ENCODE data around the gene TM9SF1. TPM values are rescaled to one million over a fixed set of nuclear protein-coding genes. Genes with fewer than 3 reads are reported as not detected.

Gene TM9SF1
- total and polyA plus RNA-seq, 2 of the 13 experiments (the other 11 are each of a cell fraction or from before 2014, with no cell fraction given): 83.2 to 110 TPM

DNA sequence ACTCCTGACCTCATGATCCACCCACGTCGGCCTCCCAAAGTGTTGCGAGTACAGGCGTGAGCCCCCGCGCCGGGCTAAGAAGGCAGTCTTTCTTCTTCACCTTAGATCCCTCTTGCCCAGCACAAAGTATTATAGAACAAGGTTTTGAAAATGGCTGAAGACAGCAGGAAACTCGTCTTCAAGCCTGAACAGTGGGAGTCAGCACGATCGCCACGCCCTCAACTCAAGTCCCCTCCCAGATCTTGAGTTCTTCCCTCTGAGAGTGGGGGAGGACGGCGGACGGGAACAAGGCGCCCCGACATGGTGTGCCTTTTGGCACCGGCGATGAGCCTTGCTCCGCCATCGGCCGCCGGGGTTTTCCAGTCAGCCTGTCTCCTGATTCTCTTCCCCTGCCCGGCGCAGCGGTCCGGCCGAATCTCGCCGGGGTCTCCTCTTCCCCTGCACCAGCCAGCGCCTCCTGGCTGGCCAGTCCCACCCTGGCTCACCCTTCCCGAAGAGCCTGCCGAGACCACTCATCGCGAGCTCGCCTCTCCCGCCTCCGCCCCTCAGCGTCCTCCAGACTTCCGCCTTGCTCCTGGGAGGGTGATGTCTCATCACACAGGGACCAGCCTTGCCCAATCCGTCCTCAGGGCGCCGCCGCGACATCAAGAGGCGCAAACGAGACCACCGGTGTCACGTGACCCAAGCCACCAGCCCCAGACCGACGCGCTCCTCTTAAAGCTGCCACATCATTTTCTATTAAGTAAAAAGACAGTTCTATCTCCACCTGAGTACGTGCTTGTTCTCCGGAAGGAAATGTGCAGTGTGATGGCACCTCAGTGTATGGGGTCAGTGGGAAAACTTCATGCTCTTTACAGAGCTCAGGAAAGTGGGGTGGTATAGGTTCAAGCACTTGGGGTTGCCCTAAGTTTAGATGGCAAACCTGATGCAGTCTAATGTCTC, 18.0 kb upstream of the TM9SF1 start, which contains the start of gene CHMP4A (continued):
- TF ChIP-seq ZBTB8A (CRISPR knock-in tag; IDR thresholded peaks at IDR 0.05; ENCODE audit: borderline replicate concordance, low read depth) (peak; percentile 88; the same call in 1 of the 2 replicates), FOSL2 (CRISPR knock-in tag; IDR thresholded peaks at IDR 0.05) (peak; percentile 90), ZNF20 (CRISPR knock-in tag; IDR thresholded peaks at IDR 0.05) (peak; percentile 3; the same call in 1 of the 2 replicates), PCBP1 (IDR thresholded peaks at IDR 0.05; ENCODE audit: borderline replicate concordance, low read depth, low read length) (peak; percentile 99), SMYD3 (CRISPR knock-in tag; IDR thresholded peaks at IDR 0.05) (peak; percentile 96), MBNL3 (CRISPR knock-in tag; conservative IDR thresholded peaks at IDR 0.05) (no peak; the same call in 1 of the 2 replicates), ZNF781 (CRISPR knock-in tag; IDR thresholded peaks at IDR 0.05; ENCODE audit: borderline replicate concordance, not compliant biosample characterization) (peak; percentile 99), ZNF235 (CRISPR knock-in tag; IDR thresholded peaks at IDR 0.05; ENCODE audit: borderline replicate concordance) (peak; percentile 94; the same call in 1 of the 2 replicates)
- TF ChIP-seq, protein P1, sequence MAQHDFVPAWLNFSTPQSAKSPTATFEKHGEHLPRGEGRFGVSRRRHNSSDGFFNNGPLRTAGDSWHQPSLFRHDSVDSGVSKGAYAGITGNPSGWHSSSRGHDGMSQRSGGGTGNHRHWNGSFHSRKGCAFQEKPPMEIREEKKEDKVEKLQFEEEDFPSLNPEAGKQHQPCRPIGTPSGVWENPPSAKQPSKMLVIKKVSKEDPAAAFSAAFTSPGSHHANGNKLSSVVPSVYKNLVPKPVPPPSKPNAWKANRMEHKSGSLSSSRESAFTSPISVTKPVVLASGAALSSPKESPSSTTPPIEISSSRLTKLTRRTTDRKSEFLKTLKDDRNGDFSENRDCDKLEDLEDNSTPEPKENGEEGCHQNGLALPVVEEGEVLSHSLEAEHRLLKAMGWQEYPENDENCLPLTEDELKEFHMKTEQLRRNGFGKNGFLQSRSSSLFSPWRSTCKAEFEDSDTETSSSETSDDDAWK (CRISPR knock-in tag; IDR thresholded peaks at IDR 0.05): no peak
- TF ChIP-seq, protein P2, sequence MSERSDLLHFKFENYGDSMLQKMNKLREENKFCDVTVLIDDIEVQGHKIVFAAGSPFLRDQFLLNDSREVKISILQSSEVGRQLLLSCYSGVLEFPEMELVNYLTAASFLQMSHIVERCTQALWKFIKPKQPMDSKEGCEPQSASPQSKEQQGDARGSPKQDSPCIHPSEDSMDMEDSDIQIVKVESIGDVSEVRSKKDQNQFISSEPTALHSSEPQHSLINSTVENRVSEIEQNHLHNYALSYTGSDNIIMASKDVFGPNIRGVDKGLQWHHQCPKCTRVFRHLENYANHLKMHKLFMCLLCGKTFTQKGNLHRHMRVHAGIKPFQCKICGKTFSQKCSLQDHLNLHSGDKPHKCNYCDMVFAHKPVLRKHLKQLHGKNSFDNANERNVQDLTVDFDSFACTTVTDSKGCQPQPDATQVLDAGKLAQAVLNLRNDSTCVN (CRISPR knock-in tag; IDR thresholded peaks at IDR 0.05; ENCODE audit: borderline replicate concordance): peak; percentile 90
- TF ChIP-seq, protein P3, sequence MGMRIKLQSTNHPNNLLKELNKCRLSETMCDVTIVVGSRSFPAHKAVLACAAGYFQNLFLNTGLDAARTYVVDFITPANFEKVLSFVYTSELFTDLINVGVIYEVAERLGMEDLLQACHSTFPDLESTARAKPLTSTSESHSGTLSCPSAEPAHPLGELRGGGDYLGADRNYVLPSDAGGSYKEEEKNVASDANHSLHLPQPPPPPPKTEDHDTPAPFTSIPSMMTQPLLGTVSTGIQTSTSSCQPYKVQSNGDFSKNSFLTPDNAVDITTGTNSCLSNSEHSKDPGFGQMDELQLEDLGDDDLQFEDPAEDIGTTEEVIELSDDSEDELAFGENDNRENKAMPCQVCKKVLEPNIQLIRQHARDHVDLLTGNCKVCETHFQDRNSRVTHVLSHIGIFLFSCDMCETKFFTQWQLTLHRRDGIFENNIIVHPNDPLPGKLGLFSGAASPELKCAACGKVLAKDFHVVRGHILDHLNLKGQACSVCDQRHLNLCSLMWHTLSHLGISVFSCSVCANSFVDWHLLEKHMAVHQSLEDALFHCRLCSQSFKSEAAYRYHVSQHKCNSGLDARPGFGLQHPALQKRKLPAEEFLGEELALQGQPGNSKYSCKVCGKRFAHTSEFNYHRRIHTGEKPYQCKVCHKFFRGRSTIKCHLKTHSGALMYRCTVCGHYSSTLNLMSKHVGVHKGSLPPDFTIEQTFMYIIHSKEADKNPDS (CRISPR knock-in tag; IDR thresholded peaks at IDR 0.05): peak; percentile 72; the same call in 1 of the 2 replicates
- TF ChIP-seq, protein P4, sequence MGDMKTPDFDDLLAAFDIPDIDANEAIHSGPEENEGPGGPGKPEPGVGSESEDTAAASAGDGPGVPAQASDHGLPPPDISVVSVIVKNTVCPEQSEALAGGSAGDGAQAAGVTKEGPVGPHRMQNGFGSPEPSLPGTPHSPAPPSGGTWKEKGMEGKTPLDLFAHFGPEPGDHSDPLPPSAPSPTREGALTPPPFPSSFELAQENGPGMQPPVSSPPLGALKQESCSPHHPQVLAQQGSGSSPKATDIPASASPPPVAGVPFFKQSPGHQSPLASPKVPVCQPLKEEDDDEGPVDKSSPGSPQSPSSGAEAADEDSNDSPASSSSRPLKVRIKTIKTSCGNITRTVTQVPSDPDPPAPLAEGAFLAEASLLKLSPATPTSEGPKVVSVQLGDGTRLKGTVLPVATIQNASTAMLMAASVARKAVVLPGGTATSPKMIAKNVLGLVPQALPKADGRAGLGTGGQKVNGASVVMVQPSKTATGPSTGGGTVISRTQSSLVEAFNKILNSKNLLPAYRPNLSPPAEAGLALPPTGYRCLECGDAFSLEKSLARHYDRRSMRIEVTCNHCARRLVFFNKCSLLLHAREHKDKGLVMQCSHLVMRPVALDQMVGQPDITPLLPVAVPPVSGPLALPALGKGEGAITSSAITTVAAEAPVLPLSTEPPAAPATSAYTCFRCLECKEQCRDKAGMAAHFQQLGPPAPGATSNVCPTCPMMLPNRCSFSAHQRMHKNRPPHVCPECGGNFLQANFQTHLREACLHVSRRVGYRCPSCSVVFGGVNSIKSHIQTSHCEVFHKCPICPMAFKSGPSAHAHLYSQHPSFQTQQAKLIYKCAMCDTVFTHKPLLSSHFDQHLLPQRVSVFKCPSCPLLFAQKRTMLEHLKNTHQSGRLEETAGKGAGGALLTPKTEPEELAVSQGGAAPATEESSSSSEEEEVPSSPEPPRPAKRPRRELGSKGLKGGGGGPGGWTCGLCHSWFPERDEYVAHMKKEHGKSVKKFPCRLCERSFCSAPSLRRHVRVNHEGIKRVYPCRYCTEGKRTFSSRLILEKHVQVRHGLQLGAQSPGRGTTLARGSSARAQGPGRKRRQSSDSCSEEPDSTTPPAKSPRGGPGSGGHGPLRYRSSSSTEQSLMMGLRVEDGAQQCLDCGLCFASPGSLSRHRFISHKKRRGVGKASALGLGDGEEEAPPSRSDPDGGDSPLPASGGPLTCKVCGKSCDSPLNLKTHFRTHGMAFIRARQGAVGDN (CRISPR knock-in tag; IDR thresholded peaks at IDR 0.05): peak; percentile 98
- TF ChIP-seq, protein P5, sequence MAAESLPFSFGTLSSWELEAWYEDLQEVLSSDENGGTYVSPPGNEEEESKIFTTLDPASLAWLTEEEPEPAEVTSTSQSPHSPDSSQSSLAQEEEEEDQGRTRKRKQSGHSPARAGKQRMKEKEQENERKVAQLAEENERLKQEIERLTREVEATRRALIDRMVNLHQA (CRISPR knock-in tag; IDR thresholded peaks at IDR 0.05): 0 out of 2 replicates have a peak, but pooled peaks have one; percentile 49
